OCI-LY1 (cell line): Measurements from ENCODE around the gene CLCN6.

ENCODE experiments used
- CTCF ChIP-seq: fragments of 200-600 bp; sonication (generic), shearing (Covaris generic); IDR thresholded peaks from 2 replicates; pipeline ENCODE4 v1.5.1; 2017; ENCODE audit warnings: mild to moderate bottlenecking, antibody characterized with exemption, low read length, moderate library complexity, mixed read lengths
- EZH2 ChIP-seq: fragments of 200-600 bp; sonication (generic), shearing (Covaris generic); IDR thresholded peaks from 2 replicates; pipeline ENCODE4 v1.8.0; 2017; ENCODE audit warnings: borderline replicate concordance, mixed run types, mild to moderate bottlenecking, antibody characterized with exemption, low read length, moderate library complexity, mixed read lengths

- no peak for TF ChIP-seq CTCF
- no peak for TF ChIP-seq EZH2
Observed at GRCh38 chr1:11787251-11787803, 18.7 kb upstream of the CLCN6 start.
